Stimulated activated CD8-positive, alpha-beta memory T cell treated with anti-CD3 and anti-CD28 coated beads, Interleukin-7, amount 100 ng/mL, for 1 hour (primary cell): ENCODE measurements around the gene WASF2.
"Not testable (repeated sequence)": the region's sequence is repeated elsewhere in the genome, so short reads cannot be mapped to it uniquely, and the experiment has no call there.

Experiments
- DNase-seq, 2 donors: peaks; one replicate each; pipeline ENCODE4 v3.0.0-alpha.2; 2020; ENCODE audit warnings: low read depth in 2 of 2

WASF2 gene

GRCh38 chr1:27489973-27490741, at the start of gene WASF2:
Gene WASF2, minus strand, starts transcription at chr1:27490167. Its CDS starts 61,277 bp downstream, at chr1:27428890.
- DNase-seq, result peak; percentile 92 to 94

- no peak for DNase-seq
Measured at GRCh38 chr1:27538793-27539192, 48.8 kb upstream of the WASF2 start.

- DNase-seq, result not testable (repeated sequence)
Measured at GRCh38 chr1:27538305-27538676, 48.3 kb upstream of the WASF2 start.

- DNase-seq, result no peak
Measured at GRCh38 chr1:27536767-27537166, 46.8 kb upstream of the WASF2 start.

GRCh38 chr1:27536010-27536757, 46.2 kb upstream of the WASF2 start:
- no peak for DNase-seq

GRCh38 chr1:27535386-27535785, 45.4 kb upstream of the WASF2 start:
- DNase-seq, result no peak

- no peak for DNase-seq
Measured at GRCh38 chr1:27531959-27532685, 42.2 kb upstream of the WASF2 start.

- no peak for DNase-seq
Measured at GRCh38 chr1:27530192-27530591, 40.2 kb upstream of the WASF2 start.

- DNase-seq, result no peak
Measured at GRCh38 chr1:27529704-27530018, 39.7 kb upstream of the WASF2 start.

GRCh38 chr1:27528818-27529703, 39.1 kb upstream of the WASF2 start:
- no peak for DNase-seq

- no peak for DNase-seq
Measured at GRCh38 chr1:27527890-27528817, 38.2 kb upstream of the WASF2 start.

- no peak for DNase-seq
Measured at GRCh38 chr1:27527223-27527889, 37.4 kb upstream of the WASF2 start.

- DNase-seq, result no peak
Measured at GRCh38 chr1:27526569-27527222, 36.7 kb upstream of the WASF2 start.

GRCh38 chr1:27525296-27526272, 35.6 kb upstream of the WASF2 start:
- no peak for DNase-seq

- no peak for DNase-seq
Measured at GRCh38 chr1:27523337-27524020, 33.5 kb upstream of the WASF2 start.

GRCh38 chr1:27522432-27523336, 32.7 kb upstream of the WASF2 start:
- DNase-seq, result no peak
